K562 (cell line): Measurements from ENCODE around the gene CS. TPM values are rescaled to one million over a fixed set of nuclear protein-coding genes. Genes with fewer than 3 reads are reported as not detected.

Experiments used
- ARID1B ChIP-seq: fragments of 450-650 bp; IDR thresholded peaks from 2 replicates; pipeline ENCODE4 v1.6.1; 2016; ENCODE audit warnings: antibody characterized with exemption, mild to moderate bottlenecking, inconsistent platforms
- CBX1 ChIP-seq: sonication (generic); IDR thresholded peaks from 2 replicates; pipeline ENCODE4 v1.6.1; 2016; ENCODE audit warnings: antibody characterized with exemption, low read depth, mild to moderate bottlenecking
- CREM ChIP-seq: IDR thresholded peaks from 2 replicates; pipeline ENCODE4 v1.6.1; 2014; ENCODE audit warnings: antibody characterized with exemption, low read depth
- ELF1 ChIP-seq: fragments of 200-800 bp; sonication (Bioruptor generic); IDR thresholded peaks from 2 replicates; pipeline ENCODE4 v1.6.1; 2016; ENCODE audit warnings: missing genetic modification characterization, missing compliant biosample characterization
- ELF2 ChIP-seq: fragments of 250-450 bp; sonication (Bioruptor Pico); IDR thresholded peaks from 2 replicates; pipeline ENCODE4 v1.5.0; 2021; ENCODE audit warnings: mild to moderate bottlenecking
- FOXK2 ChIP-seq, 2 experiments: fragments of 450-650 bp; IDR thresholded peaks in 1 of 2; conservative IDR thresholded peaks in 1 of 2; 2 replicates each; pipeline ENCODE4 v1.6.1; 2016; ENCODE audit warnings: low read depth in 2 of 2, mild to moderate bottlenecking in 1 of 2
- HDAC1 ChIP-seq, 2 experiments: fragments of 450-650 bp; IDR thresholded peaks; 2 replicates each; pipeline ENCODE4 v1.6.1; 2016 to 2017; ENCODE audit warnings: inconsistent platforms in 1 of 2, mild to moderate bottlenecking in 1 of 2, moderate library complexity in 1 of 2
- HNRNPK ChIP-seq: fragments of 200-400 bp; formaldehyde crosslinking; IDR thresholded peaks from one replicate; pipeline ENCODE4 v1.6.1; 2018; ENCODE audit warnings: mild to moderate bottlenecking, low read depth, low read length; ENCODE audit not compliant: poor library complexity, severe bottlenecking
- MAZ ChIP-seq, 2 experiments: fragments of 450-650 bp in 1 of 2; sonication (generic) in 1 of 2; formaldehyde crosslinking; IDR thresholded peaks in 1 of 2; conservative IDR thresholded peaks in 1 of 2; 2 replicates each; pipeline versions ENCODE4 v1.4.0 to v1.5.0; 2020; ENCODE audit warnings: mild to moderate bottlenecking in 1 of 2, missing genetic modification reagents in 1 of 2
- NR2F6 ChIP-seq: fragments of 450-650 bp; formaldehyde crosslinking; IDR thresholded peaks from 2 replicates; pipeline ENCODE4 v1.4.0; 2020; ENCODE audit warnings: mild to moderate bottlenecking
- PHB2 ChIP-seq: fragments of 450-650 bp; IDR thresholded peaks from 2 replicates; pipeline ENCODE4 v1.6.1; 2017; ENCODE audit warnings: low read depth
- RAD21 ChIP-seq, 2 experiments: fragments of 250-450 bp in 1 of 2; fragments of 450-650 bp in 1 of 2; sonication (Bioruptor Pico) in 1 of 2; formaldehyde crosslinking in 1 of 2; IDR thresholded peaks in 1 of 2; conservative IDR thresholded peaks in 1 of 2; 2 replicates each; pipeline versions ENCODE4 v1.4.0 to v1.8.0; 2020 to 2022; ENCODE audit warnings: mild to moderate bottlenecking in 2 of 2, moderate library complexity in 1 of 2
- SMAD3 ChIP-seq: fragments of 450-650 bp; formaldehyde crosslinking; conservative IDR thresholded peaks from 2 replicates; pipeline ENCODE4 v1.4.0; 2020; ENCODE audit warnings: mild to moderate bottlenecking
- USF2 ChIP-seq: sonication (generic); formaldehyde crosslinking; IDR thresholded peaks from 2 replicates; pipeline ENCODE4 v1.5.0; 2020; ENCODE audit warnings: missing genetic modification reagents
- ZBTB12 ChIP-seq: fragments of 250-450 bp; sonication (Bioruptor Pico); IDR thresholded peaks from 2 replicates; pipeline ENCODE4 v1.4.0; 2020
- ZZZ3 ChIP-seq: fragments of 450-650 bp; IDR thresholded peaks from 2 replicates; pipeline ENCODE4 v1.6.1; 2016; ENCODE audit warnings: antibody characterized with exemption, mild to moderate bottlenecking, moderate library complexity
- polyA plus RNA-seq, 8 experiments: library from polyadenylated mRNA; depleted of rRNA in 4 of 8; stranded (reverse) in 5 of 8; unstranded in 3 of 8; fragments of >200 nt; fragmentation: Nextera tagmentation in 2 of 8; fragmentation: Illumina TruSeq in 1 of 8; extraction: Ambion mirVana in 2 of 8; extraction: Trizol in 1 of 8; gene quantifications; 2 replicates each; pipeline versions ENCODE4 v1.2.1 to v1.2.3, GENCODE V29; 2011 to 2014; ENCODE audit warnings: inconsistent platforms in 1 of 8, missing spikeins in 1 of 8
- total RNA-seq, 7 experiments: library from RNA; depleted of rRNA in 6 of 7; stranded (reverse); fragments of >200 nt in 6 of 7; fragmentation: Illumina TruSeq in 2 of 7; extraction: Trizol in 2 of 7; gene quantifications; 2 replicates each; pipeline versions ENCODE4 v1.2.1 to v1.2.3, GENCODE V29; 2011 to 2021; ENCODE audit warnings: low replicate concordance in 1 of 7
- TF ChIP-seq, protein P1 (sequence below): fragments of 450-650 bp; conservative IDR thresholded peaks from 2 replicates; pipeline ENCODE4 v1.6.1; 2016; ENCODE audit warnings: missing genetic modification characterization, low read depth, mild to moderate bottlenecking, missing compliant biosample characterization, moderate library complexity
- TF ChIP-seq, protein P2 (sequence below): sonication (generic); formaldehyde crosslinking; IDR thresholded peaks from 2 replicates; pipeline ENCODE4 v1.8.0; 2022; ENCODE audit warnings: missing genetic modification reagents, mild to moderate bottlenecking, borderline replicate concordance
- TF ChIP-seq, protein P3 (sequence below), 2 experiments: fragments of 450-650 bp; conservative IDR thresholded peaks; 2 replicates each; pipeline ENCODE4 v1.6.1; 2017; ENCODE audit warnings: mild to moderate bottlenecking in 2 of 2, moderate library complexity in 2 of 2

The CS gene
- total and polyA plus RNA-seq, 9 of the 15 experiments (the other 6 are each of a cell fraction or from before 2014, with no cell fraction given): 99.9 to 390 (median 149) TPM

GRCh38 chr12:56224102-56224701 is 75.9 kb downstream of the CS start, which contains the start of gene NABP2 (continued):
- TF ChIP-seq, protein P1, sequence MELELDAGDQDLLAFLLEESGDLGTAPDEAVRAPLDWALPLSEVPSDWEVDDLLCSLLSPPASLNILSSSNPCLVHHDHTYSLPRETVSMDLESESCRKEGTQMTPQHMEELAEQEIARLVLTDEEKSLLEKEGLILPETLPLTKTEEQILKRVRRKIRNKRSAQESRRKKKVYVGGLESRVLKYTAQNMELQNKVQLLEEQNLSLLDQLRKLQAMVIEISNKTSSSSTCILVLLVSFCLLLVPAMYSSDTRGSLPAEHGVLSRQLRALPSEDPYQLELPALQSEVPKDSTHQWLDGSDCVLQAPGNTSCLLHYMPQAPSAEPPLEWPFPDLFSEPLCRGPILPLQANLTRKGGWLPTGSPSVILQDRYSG: no peak
- TF ChIP-seq MAZ (CRISPR knock-in tag; conservative IDR thresholded peaks at IDR 0.05 in 1 of 2, IDR thresholded peaks at IDR 0.05 in 1 of 2): peak; percentile 77 to 82; a peak in 2 of 4 replicates
- TF ChIP-seq ARID1B: 0 out of 2 replicates have a peak, but pooled peaks have one; percentile 36
- TF ChIP-seq ZZZ3: peak; percentile 86
- no peak for TF ChIP-seq SMAD3 (CRISPR knock-in tag)
- TF ChIP-seq CREM: peak; percentile 73
- TF ChIP-seq ZBTB12 (CRISPR knock-in tag): 0 out of 2 replicates have a peak, but pooled peaks have one; percentile 47
- TF ChIP-seq HDAC1 (IDR thresholded peaks at IDR 0.05): peak in 1 of 2 experiments; percentile 64; a peak in 1 of 4 replicates
- no peak for TF ChIP-seq NR2F6 (CRISPR knock-in tag)
- TF ChIP-seq CBX1: peak; percentile 62; the same call in 1 of the 2 replicates
- TF ChIP-seq HNRNPK: peak; percentile 54
- TF ChIP-seq, protein P2, sequence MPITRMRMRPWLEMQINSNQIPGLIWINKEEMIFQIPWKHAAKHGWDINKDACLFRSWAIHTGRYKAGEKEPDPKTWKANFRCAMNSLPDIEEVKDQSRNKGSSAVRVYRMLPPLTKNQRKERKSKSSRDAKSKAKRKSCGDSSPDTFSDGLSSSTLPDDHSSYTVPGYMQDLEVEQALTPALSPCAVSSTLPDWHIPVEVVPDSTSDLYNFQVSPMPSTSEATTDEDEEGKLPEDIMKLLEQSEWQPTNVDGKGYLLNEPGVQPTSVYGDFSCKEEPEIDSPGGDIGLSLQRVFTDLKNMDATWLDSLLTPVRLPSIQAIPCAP: no peak
- TF ChIP-seq, protein P3, sequence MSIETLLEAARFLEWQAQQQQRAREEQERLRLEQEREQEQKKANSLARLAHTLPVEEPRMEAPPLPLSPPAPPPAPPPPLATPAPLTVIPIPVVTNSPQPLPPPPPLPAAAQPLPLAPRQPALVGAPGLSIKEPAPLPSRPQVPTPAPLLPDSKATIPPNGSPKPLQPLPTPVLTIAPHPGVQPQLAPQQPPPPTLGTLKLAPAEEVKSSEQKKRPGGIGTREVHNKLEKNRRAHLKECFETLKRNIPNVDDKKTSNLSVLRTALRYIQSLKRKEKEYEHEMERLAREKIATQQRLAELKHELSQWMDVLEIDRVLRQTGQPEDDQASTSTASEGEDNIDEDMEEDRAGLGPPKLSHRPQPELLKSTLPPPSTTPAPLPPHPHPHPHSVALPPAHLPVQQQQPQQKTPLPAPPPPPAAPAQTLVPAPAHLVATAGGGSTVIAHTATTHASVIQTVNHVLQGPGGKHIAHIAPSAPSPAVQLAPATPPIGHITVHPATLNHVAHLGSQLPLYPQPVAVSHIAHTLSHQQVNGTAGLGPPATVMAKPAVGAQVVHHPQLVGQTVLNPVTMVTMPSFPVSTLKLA (conservative IDR thresholded peaks at IDR 0.05): peak; percentile 88 to 94
- TF ChIP-seq USF2 (CRISPR knock-in tag): peak; percentile 60
- TF ChIP-seq RAD21 (CRISPR knock-in tag; conservative IDR thresholded peaks at IDR 0.05 in 1 of 2, IDR thresholded peaks at IDR 0.05 in 1 of 2): peak; percentile 77
- TF ChIP-seq PHB2: no peak
- TF ChIP-seq ELF1 (tag): peak; percentile 92
- TF ChIP-seq ELF2 (CRISPR knock-in tag): peak; percentile 86
- TF ChIP-seq FOXK2 (conservative IDR thresholded peaks at IDR 0.05 in 1 of 2, IDR thresholded peaks at IDR 0.05 in 1 of 2; ENCODE audit: low read depth in 2 of 2): peak; percentile 63 to 77
